ENCODE results near the gene ALDOB.

ALDOB gene

GRCh38 chr9:101467690-101468089 lies 32.1 kb upstream of the ALDOB start:
- ATAC-seq (no peak), DNase-seq (no peak)
- H3K27me3 Mint-ChIP-seq, result peaks cover 42% of the 10 kb centered on the region
- H3K4me3 Mint-ChIP-seq, result no peak overlapping the region
- H3K27ac Mint-ChIP-seq, result no peak overlapping the region
- peaks cover 3% of the 10 kb centered on the region for H3K4me1 Mint-ChIP-seq
- H3K36me3 Mint-ChIP-seq (ENCODE audit: low read depth), result no peaks in the 10 kb centered on the region
- no peaks in the 10 kb centered on the region for H3K9me3 Mint-ChIP-seq

GRCh38 chr9:101466863-101467262 lies 31.3 kb upstream of the ALDOB start:
- DNase-seq (no peak), ATAC-seq (no peak)
- no peaks in the 10 kb centered on the region for H3K36me3 Mint-ChIP-seq (ENCODE audit: low read depth)
- no peak overlapping the region for H3K27ac Mint-ChIP-seq
- no peak overlapping the region for H3K4me3 Mint-ChIP-seq
- peaks cover 3% of the 10 kb centered on the region for H3K4me1 Mint-ChIP-seq
- H3K27me3 Mint-ChIP-seq, result peaks cover 34% of the 10 kb centered on the region
- no peaks in the 10 kb centered on the region for H3K9me3 Mint-ChIP-seq

- ATAC-seq, result peak; percentile 43
- Mint-ChIP-seq H3K9me3 (no peaks in the 10 kb centered on the region), H3K4me3 (no peak overlapping the region), H3K27ac (no peak overlapping the region), H3K4me1 (peaks cover 3% of the 10 kb centered on the region), H3K27me3 (peaks cover 28% of the 10 kb centered on the region), H3K36me3 (ENCODE audit: low read depth) (no peaks in the 10 kb centered on the region)
- DNase-seq, result no peak
Measured at GRCh38 chr9:101465326-101465915, 29.8 kb upstream of the ALDOB start.

GRCh38 chr9:101463397-101463796 lies 27.8 kb upstream of the ALDOB start:
- no peaks in the 10 kb centered on the region for H3K9me3 Mint-ChIP-seq
- no peak overlapping the region for H3K4me3 Mint-ChIP-seq
- no peak overlapping the region for H3K27ac Mint-ChIP-seq
- H3K4me1 Mint-ChIP-seq, result peaks cover 3% of the 10 kb centered on the region
- no peak for DNase-seq
- peak; percentile 29 for ATAC-seq
- H3K36me3 Mint-ChIP-seq (ENCODE audit: low read depth), result no peaks in the 10 kb centered on the region
- H3K27me3 Mint-ChIP-seq, result peaks cover 26% of the 10 kb centered on the region

GRCh38 chr9:101462558-101462957 lies 27.0 kb upstream of the ALDOB start:
- Mint-ChIP-seq H3K4me3 (no peak overlapping the region), H3K4me1 (peaks cover 3% of the 10 kb centered on the region), H3K9me3 (no peaks in the 10 kb centered on the region), H3K27ac (no peak overlapping the region), H3K36me3 (ENCODE audit: low read depth) (no peaks in the 10 kb centered on the region), H3K27me3 (peaks cover 24% of the 10 kb centered on the region)
- DNase-seq, result no peak
- ATAC-seq, result no peak

GRCh38 chr9:101460965-101461364 lies 25.4 kb upstream of the ALDOB start:
- Mint-ChIP-seq H3K36me3 (ENCODE audit: low read depth) (no peaks in the 10 kb centered on the region), H3K4me1 (peaks cover 3% of the 10 kb centered on the region), H3K9me3 (no peaks in the 10 kb centered on the region), H3K27ac (no peak overlapping the region), H3K27me3 (peaks cover 19% of the 10 kb centered on the region), H3K4me3 (no peak overlapping the region)
- DNase-seq, result no peak
- no peak for ATAC-seq

GRCh38 chr9:101458963-101459631 lies 23.5 kb upstream of the ALDOB start:
- peaks cover 11% of the 10 kb centered on the region for H3K27me3 Mint-ChIP-seq
- H3K4me3 Mint-ChIP-seq, result no peak overlapping the region
- H3K9me3 Mint-ChIP-seq, result no peaks in the 10 kb centered on the region
- no peak overlapping the region for H3K27ac Mint-ChIP-seq
- peak; percentile 82 for ATAC-seq
- DNase-seq, result peak; percentile 2
- H3K36me3 Mint-ChIP-seq (ENCODE audit: low read depth), result no peaks in the 10 kb centered on the region
- H3K4me1 Mint-ChIP-seq, result no peaks in the 10 kb centered on the region

GRCh38 chr9:101457003-101457402 lies 21.4 kb upstream of the ALDOB start:
- Mint-ChIP-seq H3K27ac (no peak overlapping the region), H3K9me3 (peaks cover 2% of the 10 kb centered on the region), H3K4me1 (no peaks in the 10 kb centered on the region), H3K4me3 (no peak overlapping the region), H3K27me3 (peaks cover 14% of the 10 kb centered on the region), H3K36me3 (ENCODE audit: low read depth) (no peaks in the 10 kb centered on the region)
- ATAC-seq (no peak), DNase-seq (no peak)

GRCh38 chr9:101455656-101456240 lies 20.2 kb upstream of the ALDOB start:
- no peak overlapping the region for H3K4me3 Mint-ChIP-seq
- no peaks in the 10 kb centered on the region for H3K4me1 Mint-ChIP-seq
- no peak overlapping the region for H3K27ac Mint-ChIP-seq
- H3K9me3 Mint-ChIP-seq, result peaks cover 6% of the 10 kb centered on the region
- no peak for DNase-seq
- peaks cover 25% of the 10 kb centered on the region for H3K27me3 Mint-ChIP-seq
- no peak for ATAC-seq
- no peaks in the 10 kb centered on the region for H3K36me3 Mint-ChIP-seq (ENCODE audit: low read depth)

GRCh38 chr9:101453776-101454570 lies 18.4 kb upstream of the ALDOB start:
- Mint-ChIP-seq H3K36me3 (ENCODE audit: low read depth) (no peaks in the 10 kb centered on the region), H3K9me3 (peaks cover 6% of the 10 kb centered on the region), H3K27ac (no peak overlapping the region), H3K27me3 (peaks cover 29% of the 10 kb centered on the region), H3K4me1 (peaks cover 2% of the 10 kb centered on the region), H3K4me3 (no peak overlapping the region)
- DNase-seq (no peak), ATAC-seq (no peak)

GRCh38 chr9:101451498-101451897 lies 15.9 kb upstream of the ALDOB start:
- no peaks in the 10 kb centered on the region for H3K36me3 Mint-ChIP-seq (ENCODE audit: low read depth)
- ATAC-seq (no peak), DNase-seq (no peak)
- H3K27me3 Mint-ChIP-seq, result peaks cover 40% of the 10 kb centered on the region
- H3K27ac Mint-ChIP-seq, result no peak overlapping the region
- H3K4me1 Mint-ChIP-seq, result peaks cover 6% of the 10 kb centered on the region
- H3K4me3 Mint-ChIP-seq, result no peak overlapping the region
- H3K9me3 Mint-ChIP-seq, result peaks cover 6% of the 10 kb centered on the region

- Mint-ChIP-seq H3K4me3 (no peak overlapping the region), H3K9me3 (peaks cover 6% of the 10 kb centered on the region), H3K36me3 (ENCODE audit: low read depth) (no peaks in the 10 kb centered on the region), H3K27ac (no peak overlapping the region), H3K4me1 (peaks cover 6% of the 10 kb centered on the region), H3K27me3 (peaks cover 44% of the 10 kb centered on the region)
- DNase-seq, result no peak
- no peak for ATAC-seq
Measured at GRCh38 chr9:101450931-101451330, 15.4 kb upstream of the ALDOB start.

GRCh38 chr9:101449071-101449721 lies 13.6 kb upstream of the ALDOB start:
- H3K36me3 Mint-ChIP-seq (ENCODE audit: low read depth), result no peaks in the 10 kb centered on the region
- H3K9me3 Mint-ChIP-seq, result peaks cover 6% of the 10 kb centered on the region
- DNase-seq, result peak; percentile 67
- H3K27ac Mint-ChIP-seq, result no peak overlapping the region
- H3K4me1 Mint-ChIP-seq, result peaks cover 6% of the 10 kb centered on the region
- peak; percentile 99 for ATAC-seq
- peaks cover 58% of the 10 kb centered on the region for H3K27me3 Mint-ChIP-seq
- H3K4me3 Mint-ChIP-seq, result peak overlapping the region; percentile 66

- peak overlapping the region; percentile 66 for H3K4me3 Mint-ChIP-seq
- peaks cover 6% of the 10 kb centered on the region for H3K4me1 Mint-ChIP-seq
- no peak for ATAC-seq
- H3K27ac Mint-ChIP-seq, result no peak overlapping the region
- peaks cover 6% of the 10 kb centered on the region for H3K9me3 Mint-ChIP-seq
- peaks cover 62% of the 10 kb centered on the region for H3K27me3 Mint-ChIP-seq
- no peaks in the 10 kb centered on the region for H3K36me3 Mint-ChIP-seq (ENCODE audit: low read depth)
- no peak for DNase-seq
Measured at GRCh38 chr9:101448680-101449070, 13.1 kb upstream of the ALDOB start.
